GM21737 (cell line): Measurements from ENCODE around the gene PAFAH1B2.

Source experiments
- ATAC-seq: cut with Tn5 transposase; IDR thresholded peaks from one replicate; pipeline ENCODE4 v1.9.1; 2021; ENCODE audit warnings: mild to moderate bottlenecking, moderate library complexity; ENCODE audit not compliant: unreplicated experiment

The PAFAH1B2 gene

DNA sequence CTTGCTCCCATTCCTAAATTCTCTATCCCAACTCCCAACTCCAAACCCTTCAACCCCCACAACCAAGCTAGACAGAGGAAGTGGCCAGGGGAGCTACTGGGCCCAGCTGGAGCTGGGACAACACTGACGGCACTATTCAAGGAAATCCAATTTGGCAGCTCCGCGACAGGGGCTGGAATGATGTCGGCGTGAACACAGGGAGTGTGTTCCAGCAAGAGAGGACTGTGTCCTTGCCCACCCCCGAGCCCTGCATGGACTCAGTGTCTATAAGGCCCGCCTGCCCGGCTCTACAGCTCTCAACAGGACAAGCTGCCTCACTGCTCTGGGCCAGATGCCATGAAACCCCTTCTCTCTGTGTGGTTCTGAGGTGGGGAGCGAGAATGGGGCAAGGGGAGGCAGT is 76.5 kb downstream of the PAFAH1B2 start:
- no peak for ATAC-seq

DNA sequence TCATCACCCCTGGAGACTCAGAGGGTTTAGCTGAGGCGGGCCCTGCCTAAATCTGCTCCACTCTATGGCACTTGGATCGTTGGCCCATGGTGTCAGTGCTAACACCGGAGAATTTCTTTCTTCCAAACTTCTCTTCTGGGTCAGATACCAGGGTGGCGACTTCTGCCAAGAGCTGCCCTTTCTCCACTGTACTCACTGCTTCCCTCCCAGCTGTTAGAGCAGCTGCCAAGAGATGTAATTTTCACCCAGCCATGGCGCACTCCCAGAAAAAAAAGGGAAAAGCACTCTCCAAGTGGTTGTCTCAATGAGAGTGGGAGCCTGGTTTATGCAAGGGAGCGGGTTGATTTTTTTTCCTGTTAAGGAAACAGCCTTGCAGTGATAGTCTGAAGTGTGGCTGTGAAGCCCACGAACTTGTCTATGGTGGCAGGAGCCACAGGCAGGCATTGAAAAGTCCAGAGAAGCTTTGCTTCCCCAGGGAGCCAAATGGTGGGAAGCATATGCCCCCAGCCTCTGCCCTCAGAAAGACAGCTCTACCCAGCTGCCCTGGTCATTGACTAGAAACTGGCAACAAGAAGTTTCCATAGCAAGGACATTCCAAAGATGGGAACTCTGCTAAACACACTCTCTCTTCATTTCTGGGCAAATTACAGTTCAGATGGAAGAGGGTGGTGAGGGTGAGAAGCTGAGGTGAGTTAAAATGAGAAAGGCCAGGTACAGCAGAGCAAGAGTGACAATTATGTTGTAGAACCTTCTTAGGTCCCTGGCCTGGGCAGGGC is 77.1 kb downstream of the PAFAH1B2 start:
- no peak for ATAC-seq

DNA sequence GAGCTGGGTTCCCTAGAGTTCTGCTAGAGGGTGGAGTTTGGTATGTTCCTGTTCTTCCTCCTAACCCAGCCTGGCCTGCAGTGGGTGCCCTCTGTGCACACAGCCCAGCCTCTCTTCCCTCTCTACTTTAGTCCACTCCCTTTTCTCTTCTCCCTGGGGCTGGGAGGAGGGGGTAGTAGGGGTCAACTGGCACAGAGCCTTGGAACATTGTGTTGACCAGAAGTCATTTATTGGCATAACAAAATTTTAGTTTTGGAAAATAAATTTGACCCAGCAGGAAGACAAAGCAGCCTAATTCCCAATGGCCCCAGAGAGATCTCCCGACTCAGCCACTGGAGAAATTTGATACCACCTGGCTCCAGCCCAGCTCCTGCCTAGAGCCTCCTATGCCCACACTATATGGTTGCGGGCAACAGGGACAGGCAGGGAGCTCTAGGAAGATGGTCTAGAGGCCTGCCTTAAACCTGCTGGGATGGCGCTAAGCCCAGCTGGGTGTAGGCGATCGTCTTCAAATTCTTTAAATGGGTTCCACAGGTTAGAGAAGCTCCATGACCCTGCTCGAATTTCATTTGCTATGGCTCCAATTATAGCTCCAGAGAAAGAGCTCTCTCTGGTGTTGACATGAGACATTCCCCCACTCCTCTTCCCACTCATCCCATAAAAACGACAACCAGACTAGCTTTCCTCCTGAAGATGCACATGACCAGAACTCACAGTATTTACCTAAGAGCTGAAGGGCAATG is 77.9 kb downstream of the PAFAH1B2 start:
- no peak for ATAC-seq

DNA sequence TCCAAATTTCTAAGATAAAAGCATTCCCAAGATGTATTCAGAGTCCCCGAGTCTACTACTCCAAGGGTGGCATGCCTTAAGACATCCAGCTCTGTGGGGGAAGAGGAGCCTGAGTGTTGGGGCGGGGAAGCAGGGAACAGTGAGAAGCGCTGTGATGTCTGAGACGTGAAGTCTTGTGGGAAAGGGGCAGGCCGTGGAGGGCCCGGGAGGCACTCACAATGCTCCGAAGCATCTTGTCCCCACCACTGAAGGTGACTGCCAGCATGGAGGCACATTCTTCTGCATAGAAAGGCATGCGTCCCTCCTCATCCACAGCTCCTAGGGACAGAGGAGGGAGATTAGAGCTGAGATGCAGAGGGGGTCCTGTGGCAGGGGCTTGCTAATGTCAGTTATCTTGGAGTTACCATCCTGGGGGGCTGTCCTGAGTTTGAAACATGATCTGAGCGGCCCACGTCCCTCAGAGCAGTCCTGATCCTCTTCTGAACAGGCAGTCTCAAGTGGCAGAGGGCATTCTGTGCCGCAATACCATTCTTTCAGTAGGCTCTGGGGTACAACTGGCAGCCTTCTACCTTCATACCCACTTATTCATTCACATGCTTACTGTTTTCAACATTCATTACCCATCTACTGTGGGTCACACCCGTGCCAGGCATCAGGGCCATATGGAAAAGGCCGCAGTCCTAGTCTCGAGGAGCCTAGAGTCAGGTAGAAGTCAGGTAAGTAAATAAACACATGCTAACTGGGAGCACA is 79.1 kb downstream of the PAFAH1B2 start:
- ATAC-seq = no peak

DNA sequence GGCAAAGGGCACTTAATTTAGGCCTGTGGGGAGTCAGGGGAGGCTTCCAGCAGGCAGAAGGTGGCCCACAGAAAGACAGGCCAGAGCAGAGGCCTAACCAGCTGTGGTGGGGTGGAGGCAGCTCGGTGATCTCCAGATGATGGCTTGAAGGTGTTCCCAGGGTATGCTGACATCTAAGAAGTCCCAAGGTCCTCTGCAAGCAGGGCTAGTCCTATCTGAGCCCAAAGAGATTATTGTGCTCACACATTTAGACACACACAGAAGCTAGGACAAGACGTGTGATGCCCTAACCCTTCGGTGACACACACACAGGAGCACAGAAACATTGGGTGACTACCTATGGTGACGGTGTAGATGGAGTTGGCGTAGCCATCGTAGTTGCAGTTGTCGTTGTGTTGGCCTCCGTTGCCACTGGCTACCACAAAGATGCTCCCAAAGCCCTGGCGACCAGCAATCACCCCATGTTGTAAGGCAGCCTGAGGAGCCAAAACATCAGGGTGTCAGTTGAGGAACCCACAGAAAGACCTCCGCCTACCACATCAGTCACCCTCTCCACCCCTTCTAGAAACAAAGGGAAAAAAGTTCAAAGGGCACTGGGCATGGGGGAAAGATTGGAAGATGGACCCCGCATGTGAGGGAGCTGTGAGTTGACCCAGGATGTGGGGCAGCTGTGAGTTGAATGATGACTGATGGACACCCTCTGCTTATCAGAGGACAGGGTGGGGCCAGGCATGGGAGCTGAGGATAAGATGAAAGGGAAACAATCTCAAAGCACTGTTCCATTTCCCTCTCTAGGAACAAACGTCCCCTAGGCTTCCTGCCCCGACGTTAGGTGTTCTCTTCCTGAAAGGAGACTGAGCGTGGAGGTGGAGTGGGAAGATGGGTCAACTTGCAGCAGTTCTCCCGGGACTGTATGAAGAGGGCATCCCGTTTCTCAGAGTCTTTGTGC is 79.9 kb downstream of the PAFAH1B2 start:
- no peak for ATAC-seq

DNA sequence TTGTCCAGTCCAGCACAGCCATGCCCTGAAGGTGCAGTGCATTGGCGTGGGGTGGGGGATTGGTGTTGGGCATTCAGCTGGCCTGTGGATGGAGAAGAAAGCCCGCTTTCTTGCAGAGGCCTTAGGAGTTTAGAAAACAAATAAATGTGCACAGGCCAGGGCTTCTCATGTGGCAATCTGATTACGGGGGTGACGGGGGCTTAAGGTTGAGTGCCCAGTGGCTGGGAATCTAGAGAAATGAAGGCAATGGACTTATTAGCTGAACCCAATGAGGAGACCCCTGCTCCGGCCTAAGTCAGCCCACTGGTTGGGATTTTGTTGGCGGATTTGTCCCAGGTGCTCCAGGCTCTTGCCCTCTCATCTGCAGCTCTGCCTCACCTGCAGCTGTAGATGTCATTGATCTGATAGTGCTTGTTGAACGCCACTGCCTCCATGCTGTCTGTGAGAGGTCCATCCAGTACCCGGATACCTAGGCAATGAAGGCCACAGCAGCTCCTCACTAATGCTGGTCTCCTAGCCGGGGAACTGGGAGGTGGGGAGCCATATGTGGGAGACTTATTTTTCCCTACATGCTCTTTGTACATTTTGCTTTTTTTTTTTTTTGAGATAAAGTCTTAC is 81.6 kb downstream of the PAFAH1B2 start:
- no peak for ATAC-seq
